H1 (cell line): ENCODE results near the gene PRAMEF20. TPM values are rescaled to one million over a fixed set of nuclear protein-coding genes. Genes with fewer than 3 reads are reported as not detected.
"Not testable (repeated sequence)": the region's sequence is repeated elsewhere in the genome, so short reads cannot be mapped to it uniquely, and the experiment has no call there.

Experiments used
- CTCF ChIA-PET: fragments of 300-600 bp; sonication (Branson Sonifier 250); formaldehyde crosslinking; loops from one replicate; lab custom pipeline; 2021; ENCODE audit not compliant: partially characterized antibody; lab: Charles Lee
- POLR2A ChIA-PET: fragments of 300-600 bp; sonication (Branson Sonifier 250); formaldehyde crosslinking; loops from one replicate; lab custom pipeline; 2021; ENCODE audit warnings: inconsistent platforms; ENCODE audit not compliant: partially characterized antibody; lab: Charles Lee
- DNase-seq, 2 experiments: peaks; one replicate each; pipeline versions ENCODE4 v3.0.0 to v3.0.0-alpha.2; 2010 to 2022; ENCODE audit warnings: low spot score in 2 of 2, low read depth in 1 of 2, mixed read lengths in 1 of 2
- FAIRE-seq: peaks from 2 replicates; lab custom pipeline; 2011; peaks lifted over from hg19 to GRCh38; lab: Jason Lieb, UNC
- H2AFZ ChIP-seq: 2 replicates; pipeline ENCODE4 v1.8.1; 2012; ENCODE audit warnings: low read length, inconsistent platforms
- H2AK5ac ChIP-seq: 2 replicates; pipeline ENCODE4 v1.6.1; 2013; ENCODE audit warnings: low read depth, low read length
- H2BK120ac ChIP-seq: replicated peaks from 2 replicates; pipeline ENCODE3; 2013; ENCODE audit warnings: low read depth, low read length, inconsistent platforms
- H2BK12ac ChIP-seq: 2 replicates; pipeline ENCODE4 v1.6.1; 2013; ENCODE audit warnings: low read depth, low read length
- H2BK15ac ChIP-seq: 2 replicates; pipeline ENCODE4 v1.6.1; 2013; ENCODE audit warnings: low read length
- H2BK20ac ChIP-seq: 2 replicates; pipeline ENCODE4 v1.6.1; 2013; ENCODE audit warnings: low read length
- H2BK5ac ChIP-seq: 2 replicates; pipeline ENCODE4 v1.6.1; 2013; ENCODE audit warnings: low read depth, low read length
- H3K14ac ChIP-seq: 2 replicates; pipeline ENCODE4 v1.6.1; 2013; ENCODE audit warnings: inconsistent platforms; ENCODE audit not compliant: insufficient read length
- H3K18ac ChIP-seq: 2 replicates; pipeline ENCODE4 v1.6.1; 2013; ENCODE audit warnings: low read length; ENCODE audit errors: extremely low read depth
- H3K23ac ChIP-seq: 2 replicates; pipeline ENCODE4 v1.6.1; 2013; ENCODE audit warnings: inconsistent platforms; ENCODE audit not compliant: insufficient read length
- H3K23me2 ChIP-seq: 2 replicates; pipeline ENCODE4 v1.6.1; 2013; ENCODE audit warnings: low read depth, low read length
- H3K27ac ChIP-seq: 2 replicates; pipeline ENCODE4 v1.6.1; 2011; ENCODE audit warnings: low read depth, low read length, inconsistent platforms
- H3K27me3 ChIP-seq, 4 experiments: replicated peaks in 1 of 4; 1 replicate in 1 of 4; 2 replicates in 3 of 4; pipeline versions ENCODE4 v1.6.1 to v1.8.1; 2011 to 2013; ENCODE audit warnings: low read length in 3 of 4, mild to moderate bottlenecking in 3 of 4, inconsistent platforms in 2 of 4, mixed read lengths in 2 of 4, moderate library complexity in 1 of 4; ENCODE audit not compliant: control insufficient read depth in 3 of 4, insufficient read depth in 3 of 4; ENCODE audit errors: extremely low read depth in 1 of 4
- H3K36me3 ChIP-seq, 4 experiments: 2 replicates each; pipeline versions ENCODE4 v1.6.1 to v1.8.1; 2011 to 2013; ENCODE audit warnings: mild to moderate bottlenecking in 4 of 4, low read length in 3 of 4, moderate library complexity in 2 of 4, control low read depth in 1 of 4, inconsistent platforms in 1 of 4; ENCODE audit not compliant: insufficient read depth in 4 of 4, control insufficient read depth in 2 of 4
- H3K4ac ChIP-seq: replicated peaks from 2 replicates; pipeline ENCODE3; 2013; ENCODE audit warnings: low read length, low read depth, mixed read lengths, inconsistent platforms; ENCODE audit not compliant: insufficient read length
- H3K4me1 ChIP-seq, 4 experiments: replicated peaks in 1 of 4; 1 replicate in 1 of 4; 2 replicates in 3 of 4; pipeline versions ENCODE4 v1.6.1 to v1.8.1; 2011 to 2013; ENCODE audit warnings: low read length in 3 of 4, inconsistent platforms in 2 of 4, mixed read lengths in 1 of 4; ENCODE audit not compliant: insufficient read depth in 4 of 4, control insufficient read depth in 3 of 4
- H3K4me2 ChIP-seq, 2 experiments: 2 replicates each; pipeline versions ENCODE4 v1.6.1 to v1.8.1; 2011 to 2013; ENCODE audit warnings: low read depth in 2 of 2, low read length in 2 of 2, control low read depth in 1 of 2, inconsistent platforms in 1 of 2, mild to moderate bottlenecking in 1 of 2; ENCODE audit not compliant: insufficient read depth in 1 of 2
- H3K4me3 ChIP-seq, 4 experiments: fragments of 200-600, 300-600 bp in 1 of 4; sonication (generic), shearing (Covaris generic), sonication (Bioruptor Twin) in 1 of 4; 2 replicates each; pipeline versions ENCODE4 v1.5.1 to v1.8.1; 2011 to 2016; ENCODE audit warnings: low read length in 4 of 4, low read depth in 3 of 4, control low read depth in 2 of 4, inconsistent platforms in 2 of 4, mild to moderate bottlenecking in 2 of 4, mixed read lengths in 1 of 4, moderate library complexity in 1 of 4; ENCODE audit not compliant: insufficient read depth in 2 of 4; ENCODE audit errors: extremely low read depth in 1 of 4
- H3K56ac ChIP-seq: replicated peaks from 2 replicates; pipeline ENCODE3; 2013; ENCODE audit warnings: low read depth, mild to moderate bottlenecking, mixed read lengths, low read length, inconsistent platforms; ENCODE audit not compliant: insufficient read length
- H3K79me1 ChIP-seq: 2 replicates; pipeline ENCODE4 v1.6.1; 2013; ENCODE audit warnings: low read depth, low read length, control low read depth
- H3K79me2 ChIP-seq, 2 experiments: 2 replicates each; pipeline versions ENCODE4 v1.6.1 to v1.8.1; 2012 to 2013; ENCODE audit warnings: low read length in 2 of 2, mild to moderate bottlenecking in 2 of 2, inconsistent platforms in 1 of 2; ENCODE audit not compliant: insufficient read depth in 2 of 2, control insufficient read depth in 1 of 2
- H3K9ac ChIP-seq, 4 experiments: replicated peaks in 1 of 4; 1 replicate in 1 of 4; 2 replicates in 3 of 4; pipeline versions ENCODE4 v1.6.1 to v1.8.1; 2011 to 2013; ENCODE audit warnings: low read depth in 3 of 4, low read length in 3 of 4, control low read depth in 2 of 4, mild to moderate bottlenecking in 2 of 4, moderate library complexity in 2 of 4, inconsistent platforms in 1 of 4; ENCODE audit errors: extremely low read depth in 1 of 4
- H3K9me3 ChIP-seq, 2 experiments: 2 replicates each; pipeline versions ENCODE4 v1.6.1 to v1.8.1; 2012 to 2013; ENCODE audit warnings: mild to moderate bottlenecking in 2 of 2, moderate library complexity in 2 of 2, control low read depth in 1 of 2, inconsistent platforms in 1 of 2, low read depth in 1 of 2, low read length in 1 of 2, mixed read lengths in 1 of 2; ENCODE audit not compliant: insufficient read depth in 2 of 2
- H4K20me1 ChIP-seq, 2 experiments: replicated peaks in 1 of 2; 2 replicates each; pipeline versions ENCODE3 to v1.8.1; 2011 to 2013; ENCODE audit warnings: inconsistent platforms in 2 of 2, low read length in 2 of 2, mild to moderate bottlenecking in 1 of 2; ENCODE audit not compliant: insufficient read depth in 2 of 2, control insufficient read depth in 1 of 2
- H4K5ac ChIP-seq: 2 replicates; pipeline ENCODE4 v1.6.1; 2013; ENCODE audit warnings: low read length, low read depth, mixed read lengths, inconsistent platforms; ENCODE audit not compliant: insufficient read length
- H4K8ac ChIP-seq: 2 replicates; pipeline ENCODE4 v1.8.0; 2013; ENCODE audit warnings: mild to moderate bottlenecking, moderate library complexity, low read length, inconsistent platforms; ENCODE audit not compliant: insufficient read depth; ENCODE audit errors: extremely low read depth
- H4K91ac ChIP-seq: replicated peaks from 2 replicates; pipeline ENCODE3; 2013; ENCODE audit warnings: low read length, mixed read lengths, inconsistent platforms; ENCODE audit not compliant: insufficient read length
- WGBS, 2 experiments: shearing (Covaris generic) in 1 of 2; methylation state at CpG; one replicate each; pipeline versions ENCODE4 v1.1.6 to v1.1.7; 2013 to 2015; ENCODE audit warnings: low lambda C conversion rate in 2 of 2, mixed read lengths in 2 of 2, inconsistent platforms in 1 of 2, low coverage in 1 of 2, missing lambda C conversion rate in 1 of 2; ENCODE audit not compliant: insufficient replicate concordance in 2 of 2, insufficient coverage in 1 of 2, insufficient read length in 1 of 2; ENCODE audit errors: extremely low coverage in 1 of 2, missing lambda C conversion rate in 1 of 2; 5-methylcytosine and 5-hydroxymethylcytosine counted together
- polyA plus RNA-seq, 7 experiments: library from polyadenylated mRNA; depleted of rRNA in 3 of 7; stranded (reverse) in 5 of 7; unstranded in 2 of 7; fragments of >200 nt in 5 of 7; fragments of 200-250 nt in 2 of 7; gene quantifications; 1 replicate in 5 of 7; 2 replicates in 1 of 7; 4 replicates in 1 of 7; pipeline versions ENCODE4 v1.2.1 to v1.2.3, GENCODE V29; 2011 to 2013; ENCODE audit warnings: missing spikeins in 2 of 7, mixed read lengths in 2 of 7
- total RNA-seq: library from RNA; stranded (reverse); fragmentation: NEBNext Ultra II Directional; extraction: Animal tissue kit (Norgen Biotek cat#: 25700); gene quantifications from 2 replicates; pipeline ENCODE4 v1.2.1, GENCODE V29; 2021

The PRAMEF20 gene
- total and polyA plus RNA-seq, 2 of the 8 experiments (the other 6 are each of a cell fraction or from before 2014, with no cell fraction given) = not detected

- H2BK120ac ChIP-seq, H4K8ac ChIP-seq, H3K56ac ChIP-seq, H3K4ac ChIP-seq, H3K14ac ChIP-seq, H4K20me1 ChIP-seq, H3K36me3 ChIP-seq, H3K27me3 ChIP-seq, DNase-seq, H3K4me1 ChIP-seq, POLR2A ChIA-PET, H3K27ac ChIP-seq, H3K23me2 ChIP-seq, H3K79me2 ChIP-seq, H2BK20ac ChIP-seq, H3K18ac ChIP-seq, H2BK5ac ChIP-seq, H3K9ac ChIP-seq, H3K4me3 ChIP-seq, H4K5ac ChIP-seq, H4K91ac ChIP-seq, H2AFZ ChIP-seq, H2BK12ac ChIP-seq, H2AK5ac ChIP-seq, H3K79me1 ChIP-seq, H2BK15ac ChIP-seq, CTCF ChIA-PET, FAIRE-seq, H3K23ac ChIP-seq, H3K4me2 ChIP-seq: not testable (repeated sequence)
- H3K9me3 ChIP-seq = peaks cover 31 to 72% of the 10 kb centered on the region in 2 experiments; a peak in 3 of 4 replicates
Observed at GRCh38 chr1:13389332-13389731, 20.9 kb upstream of the PRAMEF20 start, which contains the start of gene PRAMEF17. PRAMEF17 (plus strand) TSS chr1:13389632; CDS start chr1:13389658, 26 bp downstream.

DNA sequence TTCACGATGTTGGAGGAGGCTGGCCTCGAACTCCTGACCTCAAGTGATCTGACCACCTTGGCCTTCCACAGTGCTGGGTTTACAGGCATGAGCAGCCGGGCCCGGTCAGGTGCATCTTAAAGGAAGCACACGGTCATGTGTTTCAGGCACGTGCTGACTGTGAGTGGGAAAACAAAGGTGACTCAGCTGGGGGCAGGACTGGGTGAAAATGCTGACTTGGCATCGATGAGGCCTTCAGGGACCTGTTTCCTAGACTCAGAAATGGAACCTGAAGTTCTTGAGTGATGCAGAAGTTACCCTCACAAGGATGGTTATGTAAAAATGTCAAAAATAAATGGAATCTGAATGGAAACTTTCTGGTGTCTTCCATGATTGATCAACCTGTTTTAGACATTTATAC is 17.2 kb upstream of the PRAMEF20 start:
- H3K14ac ChIP-seq, H2AK5ac ChIP-seq, H3K79me2 ChIP-seq, H3K4me2 ChIP-seq, H3K9ac ChIP-seq, H2BK20ac ChIP-seq, H2BK5ac ChIP-seq, H2AFZ ChIP-seq, H3K4ac ChIP-seq, H3K4me3 ChIP-seq, POLR2A ChIA-PET, H2BK15ac ChIP-seq, H2BK120ac ChIP-seq, FAIRE-seq, CTCF ChIA-PET, H3K79me1 ChIP-seq, H4K8ac ChIP-seq, H4K5ac ChIP-seq, H2BK12ac ChIP-seq, H3K4me1 ChIP-seq, H3K56ac ChIP-seq, H3K27me3 ChIP-seq, H3K27ac ChIP-seq, H3K18ac ChIP-seq, H4K91ac ChIP-seq, H4K20me1 ChIP-seq, H3K36me3 ChIP-seq, H3K23ac ChIP-seq, DNase-seq, H3K23me2 ChIP-seq: not testable (repeated sequence)
- H3K9me3 ChIP-seq = peaks cover 29 to 76% of the 10 kb centered on the region in 2 experiments; a peak in 3 of 4 replicates
- WGBS, 2 experiments = 76% methylated on average over 6 of the region's 7 CpGs; no CpG with 5 or more reads in 1 of the 2 experiments
